GM12892 (cell line): ENCODE measurements around the gene LANCL1.

Source experiments
- POLR2A ChIP-seq: IDR thresholded peaks from 2 replicates; pipeline ENCODE4 v1.6.1; 2011; ENCODE audit warnings: low read depth, low read length, control low read depth
- POLR2AphosphoS5 ChIP-seq: IDR thresholded peaks from 2 replicates; pipeline ENCODE4 v1.6.1; 2011; ENCODE audit warnings: low read depth, low read length, control low read depth
- TAF1 ChIP-seq: IDR thresholded peaks from 2 replicates; pipeline ENCODE4 v1.6.1; 2011; ENCODE audit warnings: low read depth, mild to moderate bottlenecking, control low read depth, low read length, borderline replicate concordance

GRCh38 chr2:210399440-210400041, 77.0 kb downstream of the LANCL1 start:
- TF ChIP-seq POLR2A (no peak), POLR2AphosphoS5 (no peak), TAF1 (no peak)
